CMK (cell line): ENCODE data around the gene SPSB3.

Experiments
- DNase-seq: peaks from one replicate; pipeline ENCODE4 v3.0.0-alpha.2; 2010; ENCODE audit warnings: low read depth

SPSB3 gene

DNA sequence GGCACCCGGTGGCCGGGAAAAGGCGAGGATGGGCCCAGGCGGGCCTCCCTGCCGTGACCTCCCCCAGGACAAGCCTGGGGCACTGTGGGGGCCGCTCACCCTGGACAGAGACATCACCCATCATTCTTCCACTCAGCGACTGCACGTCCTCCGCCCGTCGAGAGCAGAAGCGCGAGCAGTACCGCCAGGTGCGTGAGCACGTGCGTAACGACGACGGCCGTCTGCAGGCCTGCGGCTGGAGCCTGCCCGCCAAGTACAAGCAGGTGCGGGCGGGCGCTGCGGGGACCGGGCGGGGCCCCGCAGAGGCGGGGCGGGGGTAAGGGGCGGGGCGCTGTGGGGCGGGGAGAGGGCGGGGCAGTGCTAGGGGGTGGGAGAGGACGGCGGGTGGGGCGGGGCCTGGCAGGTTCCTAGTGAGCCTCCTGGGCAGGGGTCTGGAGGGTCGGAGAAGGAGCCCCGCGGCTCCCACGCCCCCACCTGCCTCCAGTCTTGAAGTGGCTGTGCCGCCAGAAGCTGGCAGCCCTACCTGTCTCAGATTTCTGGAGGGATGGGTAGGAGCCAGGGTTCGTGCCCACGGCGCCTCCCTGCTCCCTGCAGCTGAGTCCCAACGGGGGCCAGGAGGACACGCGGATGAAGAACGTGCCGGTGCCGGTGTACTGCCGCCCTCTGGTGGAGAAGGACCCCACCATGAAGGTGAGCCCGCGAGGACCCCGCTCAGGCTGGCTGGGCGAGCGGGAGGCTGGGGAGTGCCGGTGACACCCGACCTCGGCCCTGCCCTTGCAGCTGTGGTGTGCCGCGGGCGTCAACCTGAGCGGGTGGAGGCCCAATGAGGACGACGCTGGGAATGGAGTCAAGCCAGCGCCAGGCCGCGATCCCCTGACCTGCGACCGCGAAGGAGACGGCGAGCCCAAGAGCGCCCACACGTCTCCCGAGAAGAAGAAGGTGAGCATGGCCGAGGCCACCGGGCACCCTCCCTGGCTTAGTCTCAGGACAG is 18.6 kb downstream of the SPSB3 start:
- no peak for DNase-seq

- DNase-seq: no peak
Observed at GRCh38 chr16:1762879-1763520, 19.4 kb downstream of the SPSB3 start.

DNA sequence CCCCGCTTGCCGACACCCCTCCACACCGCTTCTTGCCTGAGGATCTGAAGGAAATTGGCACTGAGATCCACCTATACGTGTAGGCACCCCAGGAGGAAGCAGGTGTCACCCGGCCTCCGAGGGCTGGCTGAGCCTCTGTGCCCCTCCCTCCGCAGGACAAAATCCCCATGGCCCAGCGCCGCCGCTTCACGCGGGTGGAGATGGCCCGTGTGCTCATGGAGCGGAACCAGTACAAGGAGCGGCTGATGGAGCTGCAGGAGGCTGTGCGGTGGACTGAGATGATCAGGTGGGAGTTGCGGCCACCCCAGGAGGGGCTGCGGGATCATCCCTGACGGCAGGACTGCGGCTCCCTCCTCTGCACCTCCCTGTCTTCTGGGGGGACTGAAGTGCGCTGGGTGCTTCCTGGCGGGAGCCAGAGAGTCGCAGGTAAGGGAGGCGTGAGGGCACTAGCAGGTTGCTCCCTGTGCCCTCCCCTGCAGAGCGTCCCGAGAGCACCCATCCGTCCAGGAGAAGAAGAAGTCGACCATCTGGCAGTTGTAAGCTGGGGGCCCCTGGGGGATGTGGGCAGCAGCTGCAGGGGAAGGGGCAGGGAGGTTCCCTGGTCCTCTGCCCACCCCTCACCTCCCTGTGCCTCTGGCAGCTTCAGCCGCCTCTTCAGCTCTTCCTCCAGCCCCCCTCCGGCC is 20.0 kb downstream of the SPSB3 start:
- DNase-seq: no peak

GRCh38 chr16:1761751-1762150 is 20.6 kb downstream of the SPSB3 start:
- DNase-seq: no peak

DNA sequence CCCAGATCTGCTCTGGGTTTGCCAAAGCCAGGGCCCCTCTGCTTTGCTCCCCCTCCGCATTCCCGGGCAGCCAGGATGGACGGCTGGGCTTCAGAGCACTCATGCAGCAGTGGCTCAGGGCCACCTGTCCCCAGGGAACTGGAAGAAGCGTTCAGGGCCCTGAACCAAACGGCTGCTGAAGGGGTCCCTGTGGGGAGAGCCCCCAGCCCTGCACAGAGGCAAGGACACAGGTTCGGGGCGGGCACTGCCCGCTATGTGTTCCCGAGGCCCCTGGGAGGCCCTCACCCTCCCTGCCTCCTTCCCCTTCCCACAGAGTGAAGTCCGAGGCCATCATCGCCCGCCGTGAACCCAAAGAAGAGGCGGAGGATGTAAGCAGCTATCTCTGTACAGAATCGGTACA is 21.5 kb downstream of the SPSB3 start:
- no peak for DNase-seq

GRCh38 chr16:1759511-1759910 is 22.9 kb downstream of the SPSB3 start:
- no peak for DNase-seq

DNA sequence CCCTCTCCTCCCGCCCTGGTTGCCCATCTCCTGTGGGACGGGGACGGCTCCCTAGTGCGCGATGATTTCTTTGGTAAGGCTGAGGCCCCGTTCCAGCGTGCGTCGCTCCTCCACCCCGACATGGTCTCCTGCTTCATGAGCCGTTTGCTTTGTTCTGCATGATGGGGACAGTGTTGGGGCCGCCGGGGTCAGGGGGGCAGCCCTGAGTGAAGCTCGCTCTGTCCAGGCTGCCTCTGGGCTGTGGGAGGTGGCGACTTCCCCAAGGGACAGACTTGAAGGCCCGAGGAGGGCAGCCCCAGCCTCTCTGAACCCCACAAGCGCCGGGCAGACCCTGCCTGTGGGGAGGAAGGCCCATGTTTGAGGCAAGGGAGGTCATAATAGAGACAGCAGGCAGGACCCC is 23.4 kb downstream of the SPSB3 start:
- DNase-seq: no peak

- no peak for DNase-seq
Observed at GRCh38 chr16:1757714-1758461, 24.5 kb downstream of the SPSB3 start.

GRCh38 chr16:1754204-1754603 is 28.2 kb downstream of the SPSB3 start:
- no peak for DNase-seq

GRCh38 chr16:1752853-1753252 is 29.5 kb downstream of the SPSB3 start:
- DNase-seq: no peak

- no peak for DNase-seq
Observed at GRCh38 chr16:1751946-1752345, 30.4 kb downstream of the SPSB3 start.

GRCh38 chr16:1749152-1750117 is 32.9 kb downstream of the SPSB3 start:
- no peak for DNase-seq

GRCh38 chr16:1747934-1748333 is 34.4 kb downstream of the SPSB3 start:
- no peak for DNase-seq

- DNase-seq: no peak
Observed at GRCh38 chr16:1746693-1747195, 35.6 kb downstream of the SPSB3 start.

DNA sequence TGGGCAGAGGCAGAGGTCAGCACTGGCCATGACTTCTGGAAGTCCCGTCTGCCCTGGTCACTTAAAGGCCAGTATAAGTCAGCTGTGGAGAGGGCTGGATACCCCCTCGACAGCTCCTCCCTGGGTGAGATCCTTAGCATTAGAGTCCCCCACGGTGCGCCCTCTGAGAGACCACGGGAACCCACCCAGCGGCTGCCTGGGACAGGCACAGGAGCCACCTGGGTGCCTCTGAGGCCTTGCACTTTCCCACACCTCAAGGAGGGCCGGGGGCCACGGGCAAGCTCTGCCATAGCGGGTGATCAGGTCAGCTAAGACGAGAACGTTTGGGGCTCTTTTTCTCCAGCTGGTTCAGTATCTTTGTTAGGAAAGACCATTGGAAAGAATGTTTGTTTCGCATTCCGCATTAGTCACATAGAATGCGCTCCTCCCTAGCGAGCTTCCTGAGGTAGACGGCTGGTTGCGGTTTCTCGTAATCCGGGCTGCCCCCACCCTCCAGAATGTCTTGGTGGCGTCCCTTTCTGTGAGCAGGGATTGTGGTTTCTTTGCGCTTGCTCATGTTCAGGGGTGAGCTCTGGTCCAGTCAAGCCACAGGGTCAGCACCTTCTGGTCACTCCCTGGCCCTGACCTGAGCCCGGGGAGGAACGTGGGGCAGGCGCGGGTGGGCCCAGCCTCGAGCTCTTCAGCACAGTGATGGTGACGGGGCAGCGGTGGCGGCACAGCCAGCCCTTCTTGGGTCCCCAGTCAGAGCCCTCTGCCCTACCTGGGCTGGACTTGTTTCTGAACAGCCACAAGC is 36.3 kb downstream of the SPSB3 start:
- DNase-seq: no peak

- DNase-seq: no peak
Observed at GRCh38 chr16:1745181-1745899, 37.0 kb downstream of the SPSB3 start.

- DNase-seq: no peak
Observed at GRCh38 chr16:1744338-1744840, 38.0 kb downstream of the SPSB3 start.

- DNase-seq: no peak
Observed at GRCh38 chr16:1743376-1744337, 38.7 kb downstream of the SPSB3 start.
